PC-9 (cell line): Measurements from ENCODE around the gene SOX12. TPM values are rescaled to one million over a fixed set of nuclear protein-coding genes. Genes with fewer than 3 reads are reported as not detected.
A peak's percentile ranks its signal among the peaks of the same experiment; 100 is the strongest.

Experiments used
- BruUV-seq: library from RNA; stranded (reverse); fragments of 400-500 nt; replicated peaks from 2 replicates; lab custom pipeline; 2021; lab: Mats Ljungman, UMichigan
- CTCF ChIA-PET: fragments of 300-600 bp; sonication (Branson Sonifier 250); formaldehyde crosslinking; loops from one replicate; lab custom pipeline; 2022; ENCODE audit warnings: antibody characterized with exemption; lab: Charles Lee
- POLR2A ChIA-PET: fragments of 300-600 bp; sonication (Branson Sonifier 250); formaldehyde crosslinking; loops from one replicate; lab custom pipeline; 2022; ENCODE audit warnings: antibody characterized with exemption; ENCODE audit not compliant: unreplicated experiment; lab: Charles Lee
- DNase-seq, 2 experiments: peaks; one replicate each; pipeline versions ENCODE4 v3.0.0 to v3.0.0-alpha.2; 2015 to 2022; ENCODE audit warnings: mixed read lengths in 1 of 2
- H2AFZ ChIP-seq: fragments of 200-600 bp; sonication (generic); 2 replicates; pipeline ENCODE4 v1.8.1; 2017; ENCODE audit warnings: antibody characterized with exemption
- H3F3A ChIP-seq: fragments of 200-600 bp; sonication (generic); 2 replicates; pipeline ENCODE4 v1.8.1; 2017; ENCODE audit warnings: antibody characterized with exemption, mild to moderate bottlenecking, low read depth; ENCODE audit not compliant: insufficient read depth
- H3K27ac ChIP-seq: fragments of 200-600 bp; sonication (generic); 2 replicates; pipeline ENCODE4 v1.6.1; 2016; ENCODE audit warnings: mixed run types
- H3K27me3 ChIP-seq: fragments of 200-600 bp; sonication (generic); 2 replicates; pipeline ENCODE4 v1.6.1; 2016; ENCODE audit warnings: low read depth, mixed run types; ENCODE audit not compliant: insufficient read depth
- H3K36me3 ChIP-seq: fragments of 200-600 bp; sonication (generic); 2 replicates; pipeline ENCODE4 v1.6.1; 2016; ENCODE audit warnings: low read depth, mixed run types
- H3K4me1 ChIP-seq: fragments of 200-600 bp; sonication (generic); replicated peaks from 2 replicates; pipeline ENCODE4 v1.6.1; 2016; ENCODE audit warnings: mixed run types; ENCODE audit not compliant: insufficient read depth
- H3K4me2 ChIP-seq: fragments of 200-600 bp; sonication (generic); 2 replicates; pipeline ENCODE4 v1.6.1; 2017; ENCODE audit warnings: mixed run types
- H3K4me3 ChIP-seq: fragments of 200-600 bp; sonication (generic); 2 replicates; pipeline ENCODE4 v1.6.1; 2016; ENCODE audit warnings: mixed run types
- H3K79me2 ChIP-seq: fragments of 200-600 bp; sonication (generic); 2 replicates; pipeline ENCODE4 v1.6.1; 2017; ENCODE audit warnings: low read depth, mixed run types
- H3K9me2 ChIP-seq: fragments of 200-600 bp; sonication (generic); 2 replicates; pipeline ENCODE4 v1.8.1; 2017; ENCODE audit warnings: mild to moderate bottlenecking; ENCODE audit not compliant: insufficient read depth
- H3K9me3 ChIP-seq: fragments of 200-600 bp; sonication (generic); 2 replicates; pipeline ENCODE4 v1.8.1; 2016; ENCODE audit warnings: low read depth; ENCODE audit not compliant: insufficient read depth
- H4K20me1 ChIP-seq: fragments of 200-600 bp; sonication (generic); 2 replicates; pipeline ENCODE4 v1.8.1; 2017; ENCODE audit not compliant: insufficient read depth
- EZH2 ChIP-seq: fragments of 200-600 bp; sonication (generic); IDR thresholded peaks from 2 replicates; pipeline ENCODE4 v1.8.0; 2017; ENCODE audit warnings: antibody characterized with exemption, low read depth
- intact Hi-C: fragments of 100-400 bp; cut with micrococcal nuclease; formaldehyde crosslinking; loops from one replicate; pipeline ENCODE4 v1.10.0; 2022; ENCODE audit not compliant: unreplicated experiment
- total RNA-seq: library from RNA; stranded (reverse); gene quantifications from 2 replicates; pipeline ENCODE4 v1.2.3, GENCODE V29; 2021
- TF ChIP-seq, protein P1 (sequence below): fragments of 200-600 bp; sonication (generic); conservative IDR thresholded peaks from 2 replicates; pipeline ENCODE4 v1.6.1; 2017; ENCODE audit warnings: mixed run types, antibody characterized with exemption, mild to moderate bottlenecking, moderate library complexity

SOX12 gene
- total RNA-seq, 1 experiment from 2014 or later, result 57.1 TPM

DNA sequence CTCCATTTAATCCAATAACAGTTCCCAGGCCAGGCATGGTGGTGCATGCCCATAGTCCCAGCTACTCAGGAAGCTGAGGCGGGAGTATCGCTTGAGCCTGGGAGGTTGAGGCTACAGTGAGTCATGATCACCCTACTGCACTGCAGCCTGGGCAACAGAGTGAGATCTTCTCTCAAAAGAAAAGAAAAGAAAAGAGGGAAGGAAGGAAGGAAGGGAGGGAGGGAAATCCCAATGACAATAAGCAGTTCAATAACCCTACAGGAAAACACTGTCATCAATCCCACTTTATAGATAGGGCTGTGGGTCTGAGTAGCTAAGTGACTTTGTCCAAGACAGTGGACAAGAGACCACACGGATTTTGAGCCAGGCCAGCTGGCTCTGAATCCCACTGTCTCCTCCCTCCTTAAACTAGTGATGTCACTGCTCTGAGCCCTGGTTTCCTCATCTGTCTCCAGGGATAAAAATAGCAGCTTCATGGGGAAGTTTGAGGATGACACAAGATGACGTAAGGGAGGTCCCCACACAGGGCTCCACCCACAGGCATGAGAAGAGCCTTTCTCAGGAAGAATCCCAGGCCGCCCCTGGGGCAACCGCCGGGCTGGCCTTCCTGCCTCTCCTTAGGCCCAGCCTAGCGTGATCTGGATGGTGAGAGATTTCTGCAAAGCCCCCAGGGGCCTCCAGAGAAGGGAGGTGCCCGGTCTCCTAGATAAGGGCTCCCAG is 48.0 kb downstream of the SOX12 start:
- Histone ChIP-seq H3F3A (peaks cover 76% of the 10 kb centered on the region), H3K27me3 (no peaks in the 10 kb centered on the region), H3K4me3 (no peak overlapping the region), H4K20me1 (no peaks in the 10 kb centered on the region), H3K36me3 (no peaks in the 10 kb centered on the region), H3K4me2 (peak overlapping the region; percentile 54), H3K79me2 (peaks cover 10% of the 10 kb centered on the region; the same call in 1 of the 2 replicates), H3K9me3 (no peaks in the 10 kb centered on the region), H3K4me1 (peaks cover 98% of the 10 kb centered on the region), H3K27ac (peak overlapping the region; percentile 96), H2AFZ (no peak overlapping the region), H3K9me2 (no peaks in the 10 kb centered on the region)
- TF ChIP-seq, protein P1, sequence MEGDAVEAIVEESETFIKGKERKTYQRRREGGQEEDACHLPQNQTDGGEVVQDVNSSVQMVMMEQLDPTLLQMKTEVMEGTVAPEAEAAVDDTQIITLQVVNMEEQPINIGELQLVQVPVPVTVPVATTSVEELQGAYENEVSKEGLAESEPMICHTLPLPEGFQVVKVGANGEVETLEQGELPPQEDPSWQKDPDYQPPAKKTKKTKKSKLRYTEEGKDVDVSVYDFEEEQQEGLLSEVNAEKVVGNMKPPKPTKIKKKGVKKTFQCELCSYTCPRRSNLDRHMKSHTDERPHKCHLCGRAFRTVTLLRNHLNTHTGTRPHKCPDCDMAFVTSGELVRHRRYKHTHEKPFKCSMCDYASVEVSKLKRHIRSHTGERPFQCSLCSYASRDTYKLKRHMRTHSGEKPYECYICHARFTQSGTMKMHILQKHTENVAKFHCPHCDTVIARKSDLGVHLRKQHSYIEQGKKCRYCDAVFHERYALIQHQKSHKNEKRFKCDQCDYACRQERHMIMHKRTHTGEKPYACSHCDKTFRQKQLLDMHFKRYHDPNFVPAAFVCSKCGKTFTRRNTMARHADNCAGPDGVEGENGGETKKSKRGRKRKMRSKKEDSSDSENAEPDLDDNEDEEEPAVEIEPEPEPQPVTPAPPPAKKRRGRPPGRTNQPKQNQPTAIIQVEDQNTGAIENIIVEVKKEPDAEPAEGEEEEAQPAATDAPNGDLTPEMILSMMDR, result no peak
- TF ChIP-seq EZH2, result no peak
- POLR2A ChIA-PET, result interaction anchor here (0.6 to 0.7 kb wide), 2 partner anchors 59 to 72 kb away, joined by 7 to 10 read pairs; no protein-coding TSS in a partner anchor
- CTCF ChIA-PET, result interaction anchor here (0.6 kb wide), 1 partner anchor 819 kb away, joined by 3 read pairs; no protein-coding TSS in a partner anchor
- no TSS peak for BruUV-seq
- intact Hi-C loops, result no loop called here
- peak; percentile 60 to 81 for DNase-seq

DNA sequence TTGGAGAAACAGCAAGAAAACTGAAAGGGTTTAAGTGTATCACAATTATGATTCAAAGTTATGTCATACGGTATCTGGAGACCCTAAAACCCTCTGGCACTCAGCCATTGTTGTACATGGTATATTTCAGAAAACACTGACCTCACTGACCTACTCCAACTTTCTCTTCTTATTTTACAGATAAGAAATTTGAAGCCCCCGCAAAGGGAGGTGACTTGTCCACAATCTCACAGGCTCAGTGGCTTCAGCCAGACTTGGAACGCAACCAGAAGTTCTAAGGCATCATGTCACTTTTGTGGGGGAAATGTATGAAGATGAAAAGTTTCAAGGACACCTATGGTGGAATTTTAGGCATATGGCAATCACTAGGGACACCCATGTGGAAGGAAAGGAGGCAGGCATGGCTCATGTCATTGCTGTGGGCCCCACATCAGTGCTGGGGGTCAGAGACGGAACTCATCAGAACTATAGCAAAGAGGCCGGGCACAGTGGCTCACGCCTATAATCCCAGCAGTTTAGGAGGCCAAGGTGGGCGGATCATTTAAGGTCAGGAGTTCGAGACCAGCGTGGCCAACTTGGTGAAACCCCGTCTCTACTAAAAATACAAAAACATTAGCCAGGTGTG is 50.0 kb downstream of the SOX12 start:
- ChIA-PET POLR2A (interaction anchor here (0.6 kb wide), 1 partner anchor 39 kb away, joined by 6 read pairs; no protein-coding TSS in a partner anchor), CTCF (interaction anchor here (0.7 kb wide), 1 partner anchor 28 kb away, joined by 7 read pairs; no protein-coding TSS in a partner anchor)
- TF ChIP-seq, protein P1, result no peak
- no peak for TF ChIP-seq EZH2
- intact Hi-C loops, result no loop called here
- H3K4me3 ChIP-seq, result no peak overlapping the region
- no peaks in the 10 kb centered on the region for H3K9me3 ChIP-seq
- no peak overlapping the region for H2AFZ ChIP-seq
- no peak overlapping the region for H3K4me2 ChIP-seq
- H3K79me2 ChIP-seq, result peaks cover 12% of the 10 kb centered on the region
- peak overlapping the region; percentile 96; the same call in 1 of the 2 replicates for H3K27ac ChIP-seq
- DNase-seq, result no peak
- H3K4me1 ChIP-seq, result peaks cover 97% of the 10 kb centered on the region
- H4K20me1 ChIP-seq, result no peaks in the 10 kb centered on the region
- H3K36me3 ChIP-seq, result no peaks in the 10 kb centered on the region
- H3K27me3 ChIP-seq, result no peaks in the 10 kb centered on the region
- no peaks in the 10 kb centered on the region for H3K9me2 ChIP-seq
- no TSS peak for BruUV-seq
- peaks cover 75% of the 10 kb centered on the region for H3F3A ChIP-seq

DNA sequence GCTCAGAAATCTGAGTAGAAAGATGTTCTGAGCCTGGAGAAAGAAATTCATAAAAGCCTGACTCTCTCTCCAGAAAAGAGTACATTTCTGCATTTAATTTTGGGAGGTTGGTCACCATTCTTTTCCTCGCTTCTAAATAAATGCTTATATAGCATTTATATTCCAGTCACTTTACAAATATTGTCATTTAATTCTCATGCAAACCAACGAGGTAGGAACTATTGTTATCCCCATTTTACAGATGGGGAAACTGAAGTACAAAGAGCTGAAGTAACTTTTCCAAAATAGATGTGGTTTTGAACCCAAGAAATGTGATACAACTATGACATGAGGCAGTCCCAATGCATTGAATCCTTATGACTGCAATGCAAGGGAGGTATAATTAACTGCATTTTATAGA is 50.7 kb downstream of the SOX12 start:
- no peak for TF ChIP-seq EZH2
- TF ChIP-seq, protein P1, result no peak
- intact Hi-C loops, result no loop called here
- no peaks in the 10 kb centered on the region for H3K9me2 ChIP-seq
- POLR2A ChIA-PET, result no interaction called here
- H2AFZ ChIP-seq, result no peak overlapping the region
- peaks cover 68% of the 10 kb centered on the region for H3F3A ChIP-seq
- CTCF ChIA-PET, result no interaction called here
- peaks cover 12% of the 10 kb centered on the region for H3K79me2 ChIP-seq
- no peak overlapping the region for H3K4me3 ChIP-seq
- DNase-seq, result no peak
- BruUV-seq, result no TSS peak
- H4K20me1 ChIP-seq, result no peaks in the 10 kb centered on the region
- H3K27ac ChIP-seq, result no peak overlapping the region
- H3K4me2 ChIP-seq, result no peak overlapping the region
- H3K9me3 ChIP-seq, result no peaks in the 10 kb centered on the region
- no peaks in the 10 kb centered on the region for H3K36me3 ChIP-seq
- H3K27me3 ChIP-seq, result no peaks in the 10 kb centered on the region
- H3K4me1 ChIP-seq, result peaks cover 90% of the 10 kb centered on the region
